NCI-H146 (cell line): ENCODE data around the gene NYAP1.
A peak's percentile ranks its signal among the peaks of the same experiment; 100 is the strongest.
"Not testable (repeated sequence)": the region's sequence is repeated elsewhere in the genome, so short reads cannot be mapped to it uniquely, and the experiment has no call there.

Experiments
- DNase-seq: peaks from one replicate; lab custom pipeline; 2025; lab: John Stamatoyannopoulos, UW

The NYAP1 gene

DNA sequence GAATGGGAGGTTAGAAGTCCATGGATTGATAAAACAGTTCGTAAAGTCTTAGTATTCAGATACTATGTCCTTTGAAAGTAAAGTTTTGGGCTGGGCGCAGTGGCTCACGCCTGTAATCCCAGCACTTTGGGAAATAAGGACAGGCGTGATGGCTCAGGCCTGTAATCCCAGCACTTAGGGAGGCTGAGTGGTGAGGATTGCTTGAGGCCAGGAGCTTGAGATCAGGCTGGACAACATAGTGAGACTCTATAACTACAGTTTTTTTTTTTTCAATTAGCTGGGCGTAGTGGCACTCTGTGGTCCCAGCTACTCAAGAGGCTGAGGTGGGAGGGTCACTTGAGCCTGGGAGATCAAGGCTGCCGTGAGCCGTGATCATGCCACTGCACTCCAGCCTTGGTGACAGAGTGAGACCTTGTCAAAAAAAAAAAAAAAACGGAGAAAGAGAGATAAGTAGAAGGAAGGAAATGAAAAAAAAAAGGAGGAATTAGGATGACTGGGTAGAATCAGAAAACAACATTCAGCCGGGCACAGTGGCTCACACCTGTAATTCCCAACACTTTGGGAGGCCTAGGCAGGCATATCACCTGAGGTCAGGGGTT is 29.6 kb downstream of the NYAP1 start:
- DNase-seq: no peak

DNA sequence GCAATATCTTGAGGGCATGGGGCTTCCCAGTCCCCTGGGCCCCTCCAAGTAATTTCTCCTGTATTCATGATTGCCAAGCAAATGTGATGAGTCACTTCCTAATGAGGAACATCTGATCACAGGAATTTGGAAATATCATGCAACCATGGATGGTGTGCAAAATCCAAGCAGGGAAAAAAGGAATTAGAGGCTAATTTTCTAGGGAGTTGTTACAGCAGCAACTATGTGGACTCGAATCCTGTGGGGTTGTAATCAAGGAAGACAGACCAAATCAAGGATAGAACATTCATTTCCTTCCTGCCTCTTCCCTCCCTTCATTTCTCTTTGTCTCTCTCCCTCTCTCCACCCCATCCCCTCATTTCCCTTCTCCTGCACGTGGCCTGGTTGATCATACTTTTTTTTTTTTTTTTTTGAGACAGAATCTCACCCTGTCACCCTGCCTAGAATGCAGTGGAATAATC is 31.4 kb downstream of the NYAP1 start:
- no peak for DNase-seq

GRCh38 chr7:100516135-100516812 is 32.5 kb downstream of the NYAP1 start:
- DNase-seq: no peak

GRCh38 chr7:100517305-100517704 is 33.6 kb downstream of the NYAP1 start:
- no peak for DNase-seq

- no peak for DNase-seq
These were observed 35.9 kb downstream of the NYAP1 start for GRCh38 chr7:100519580-100519979.

- DNase-seq: no peak
These were observed 36.4 kb downstream of the NYAP1 start for GRCh38 chr7:100520138-100520537.

DNA sequence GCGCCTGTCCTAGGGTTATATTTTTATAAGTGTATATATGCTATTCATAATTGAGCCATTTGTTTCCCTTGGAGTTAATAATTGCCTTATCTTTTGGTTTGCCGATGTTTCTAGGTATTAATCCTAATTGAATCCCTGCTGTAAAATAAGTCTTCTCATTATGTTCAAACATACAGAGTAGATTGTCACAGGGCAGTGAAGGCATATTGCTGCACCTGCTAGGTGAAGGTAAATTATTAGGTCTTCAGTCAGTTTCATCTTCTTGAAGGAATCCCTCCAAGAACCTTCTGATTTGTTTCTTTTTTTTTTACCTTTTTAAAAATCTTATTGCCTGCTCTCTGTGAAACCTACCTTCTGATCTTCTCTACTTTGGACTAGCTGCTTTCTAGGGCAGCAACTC is 37.3 kb downstream of the NYAP1 start:
- DNase-seq: peak; percentile 34

- DNase-seq: not testable (repeated sequence)
These were observed 38.3 kb downstream of the NYAP1 start for GRCh38 chr7:100521909-100522593.

GRCh38 chr7:100523192-100523591 is 39.5 kb downstream of the NYAP1 start:
- DNase-seq: not testable (repeated sequence)

GRCh38 chr7:100528108-100528866 is 44.6 kb downstream of the NYAP1 start:
- not testable (repeated sequence) for DNase-seq

- no peak for DNase-seq
These were observed 48.7 kb downstream of the NYAP1 start for GRCh38 chr7:100532165-100533022.

DNA sequence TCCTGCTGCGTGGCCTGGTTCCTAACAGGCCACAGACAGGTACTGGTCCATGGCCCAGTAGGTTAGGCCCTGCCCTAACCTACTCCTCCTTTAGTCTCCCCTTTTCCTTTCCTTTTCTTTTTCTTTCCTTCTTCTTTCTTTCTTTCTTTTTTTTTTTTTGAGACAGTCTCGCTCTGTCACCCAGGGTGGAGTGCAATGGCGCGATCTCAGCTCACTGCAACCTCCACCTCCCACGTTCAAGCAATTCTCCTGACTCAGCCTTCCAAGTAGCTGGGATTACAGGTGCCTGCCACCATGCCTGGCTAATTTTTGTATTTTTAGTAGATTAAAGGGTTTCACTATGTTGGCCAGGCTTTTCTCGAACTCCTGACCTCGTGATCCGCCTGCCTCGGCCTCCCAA is 52.3 kb downstream of the NYAP1 start:
- not testable (repeated sequence) for DNase-seq

- not testable (repeated sequence) for DNase-seq
These were observed 53.0 kb downstream of the NYAP1 start for GRCh38 chr7:100536695-100537094.

DNA sequence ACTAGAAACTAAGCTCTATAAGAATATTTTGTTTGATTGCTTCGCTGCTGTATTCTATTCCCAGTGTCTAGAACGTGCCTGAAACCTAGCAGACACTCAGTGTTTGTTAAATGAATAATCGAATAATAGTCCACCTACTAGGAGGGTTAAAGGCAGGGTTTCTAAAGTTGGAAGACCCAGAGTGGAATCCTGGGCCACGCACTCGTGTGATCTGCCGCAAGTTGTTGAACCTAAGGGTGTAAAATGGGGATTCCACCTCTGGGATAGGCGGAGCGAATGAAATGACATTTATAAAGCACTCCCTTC is 54.6 kb downstream of the NYAP1 start:
- no peak for DNase-seq

DNA sequence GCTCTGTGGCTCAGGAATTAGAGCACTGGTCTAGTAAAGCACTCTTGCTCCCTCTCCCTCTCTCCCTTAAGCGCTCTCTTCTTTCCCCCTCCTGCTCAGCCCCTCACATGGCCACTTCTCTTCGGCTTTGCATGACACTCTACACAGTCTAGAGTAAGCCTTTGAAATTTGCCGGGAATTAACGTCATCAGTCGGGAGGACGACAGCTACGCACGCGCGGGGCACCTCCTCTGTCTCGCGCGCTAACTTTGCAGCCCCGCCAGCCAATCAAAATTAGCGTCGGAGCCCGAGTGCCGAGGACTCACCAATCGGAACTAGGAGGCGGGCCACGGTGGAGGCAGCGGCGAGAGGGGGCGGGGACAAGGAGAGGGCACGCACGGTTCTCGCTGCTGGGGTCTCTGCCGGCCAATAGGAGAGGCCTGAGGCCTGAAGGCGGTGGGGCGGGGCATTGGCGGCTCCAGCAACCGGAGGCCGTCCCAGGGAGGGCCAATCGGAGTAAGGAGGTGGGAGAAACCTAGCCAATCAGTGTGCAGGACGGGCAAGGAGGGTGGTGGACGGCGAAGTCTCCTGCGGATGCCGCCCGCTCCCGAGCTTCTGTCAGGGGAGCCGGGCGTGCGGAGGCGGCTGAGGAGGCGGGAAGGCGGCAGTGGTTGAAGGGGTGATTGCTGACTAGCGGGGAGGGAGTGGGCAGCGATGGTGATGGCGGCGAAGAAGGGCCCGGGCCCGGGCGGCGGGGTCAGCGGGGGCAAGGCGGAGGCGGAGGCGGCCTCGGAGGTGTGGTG is 55.1 kb downstream of the NYAP1 start, which contains the start of gene AGFG2:
TSS of gene AGFG2 (plus strand) at position 550 of the 782 bp plus-strand sequence. CDS start at position 694, 144 bp downstream.
- peak; percentile 100 for DNase-seq

GRCh38 chr7:100539436-100540006 is 55.8 kb downstream of the NYAP1 start:
- peak; percentile 66 for DNase-seq

GRCh38 chr7:100540073-100540723 is 56.5 kb downstream of the NYAP1 start:
- DNase-seq: no peak

DNA sequence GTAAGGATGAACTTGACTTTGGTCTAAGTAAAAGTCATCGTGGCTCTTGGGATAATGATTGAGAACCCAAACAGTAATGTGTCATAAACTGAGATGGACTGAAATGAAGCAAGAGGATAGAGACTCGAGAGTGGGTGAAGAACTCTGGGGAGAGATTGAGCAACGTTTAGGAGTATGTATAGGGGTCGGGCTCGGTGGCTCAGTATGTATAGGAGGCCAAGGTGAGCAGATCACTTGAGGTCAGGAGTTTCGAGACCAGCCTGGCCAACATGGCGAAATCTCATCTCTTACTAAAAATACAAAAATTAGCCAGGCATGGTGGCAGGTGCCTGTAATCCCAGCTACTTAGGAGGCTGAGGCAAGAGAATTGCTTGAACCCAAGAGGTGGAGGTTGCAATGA is 57.6 kb downstream of the NYAP1 start:
- not testable (repeated sequence) for DNase-seq

DNA sequence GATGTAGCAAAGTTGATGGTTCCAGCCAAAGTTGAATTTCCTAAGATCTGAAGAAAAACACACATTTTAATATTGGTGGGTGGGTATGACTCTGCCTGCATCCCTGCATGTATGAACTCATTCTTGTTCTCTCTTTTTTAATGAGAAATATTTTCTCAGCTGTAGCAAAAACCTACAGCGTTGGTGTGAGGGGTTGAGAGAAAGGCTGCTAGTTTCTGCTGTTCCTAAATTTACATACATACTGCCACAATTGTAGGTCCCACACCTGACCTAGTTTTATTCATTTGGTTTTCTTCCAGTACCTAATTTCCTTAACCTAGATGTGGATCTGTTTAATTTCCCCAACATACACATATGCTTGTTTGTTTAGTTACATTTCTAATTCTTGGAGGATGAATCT is 59.9 kb downstream of the NYAP1 start:
- no peak for DNase-seq

GRCh38 chr7:100544386-100544785 is 60.7 kb downstream of the NYAP1 start:
- DNase-seq: no peak
